Measurements from ENCODE around the gene NUCB1.

The NUCB1 gene

GRCh38 chr19:48963371-48964204 lies 63.5 kb downstream of the NUCB1 start:
- DNase-seq: peak; percentile 40

- no peak for DNase-seq
Observed at GRCh38 chr19:48964205-48965039, 64.3 kb downstream of the NUCB1 start.

DNA sequence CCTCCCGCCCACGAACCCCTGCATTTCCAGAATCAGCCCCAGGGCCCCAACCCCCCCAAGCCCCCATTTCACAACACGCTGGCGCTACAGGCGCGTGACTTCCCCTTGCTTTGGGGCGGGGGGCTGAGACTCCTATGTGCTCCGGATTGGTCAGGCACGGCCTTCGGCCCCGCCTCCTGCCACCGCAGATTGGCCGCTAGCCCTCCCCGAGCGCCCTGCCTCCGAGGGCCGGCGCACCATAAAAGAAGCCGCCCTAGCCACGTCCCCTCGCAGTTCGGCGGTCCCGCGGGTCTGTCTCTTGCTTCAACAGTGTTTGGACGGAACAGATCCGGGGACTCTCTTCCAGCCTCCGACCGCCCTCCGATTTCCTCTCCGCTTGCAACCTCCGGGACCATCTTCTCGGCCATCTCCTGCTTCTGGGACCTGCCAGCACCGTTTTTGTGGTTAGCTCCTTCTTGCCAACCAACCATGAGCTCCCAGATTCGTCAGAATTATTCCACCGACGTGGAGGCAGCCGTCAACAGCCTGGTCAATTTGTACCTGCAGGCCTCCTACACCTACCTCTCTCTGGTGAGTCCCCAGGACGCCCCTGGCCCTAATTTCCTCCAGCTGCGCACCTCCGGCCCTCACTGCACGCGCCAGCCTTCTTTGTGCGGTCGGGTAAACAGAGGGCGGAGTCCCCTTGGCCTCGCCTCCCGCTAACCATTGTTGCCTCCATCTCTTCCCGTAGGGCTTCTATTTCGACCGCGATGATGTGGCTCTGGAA lies 65.1 kb downstream of the NUCB1 start, which contains the start of gene FTL:
TSS of gene FTL (plus strand) at position 270 of the 766 bp plus-strand sequence. CDS start at position 469, 199 bp downstream.
- DNase-seq: peak; percentile 87

- peak; percentile 74 for DNase-seq
Observed at GRCh38 chr19:48965806-48966540, 65.9 kb downstream of the NUCB1 start.

- no peak for DNase-seq
Observed at GRCh38 chr19:48966541-48967345, 66.6 kb downstream of the NUCB1 start.

- no peak for DNase-seq
Observed at GRCh38 chr19:48967346-48968178, 67.5 kb downstream of the NUCB1 start.

- no peak for DNase-seq
Observed at GRCh38 chr19:48968179-48968661, 68.1 kb downstream of the NUCB1 start.

DNA sequence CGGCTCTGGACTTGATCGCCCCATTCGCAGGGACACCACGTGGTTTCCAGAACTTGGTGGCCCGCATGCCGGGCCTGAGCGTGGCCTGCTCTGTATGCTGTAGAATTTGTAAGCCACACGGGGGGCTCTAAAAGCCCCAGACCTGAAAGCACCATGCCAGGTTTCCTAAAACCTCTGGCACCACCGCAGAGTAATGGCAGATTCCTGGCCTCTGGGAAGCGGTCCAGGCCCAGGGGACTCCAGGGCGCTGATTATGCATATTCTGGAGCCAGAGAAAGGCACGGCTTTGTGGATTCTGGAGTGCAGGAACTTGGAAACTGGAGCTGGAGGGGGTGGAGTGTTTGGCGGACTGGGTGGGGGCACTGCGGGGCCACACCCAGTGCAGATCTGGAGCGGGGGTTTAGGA lies 68.7 kb downstream of the NUCB1 start:
- DNase-seq: no peak

- DNase-seq: no peak
Observed at GRCh38 chr19:48969276-48970138, 69.4 kb downstream of the NUCB1 start.

GRCh38 chr19:48970139-48970766 lies 70.1 kb downstream of the NUCB1 start:
- no peak for DNase-seq

DNA sequence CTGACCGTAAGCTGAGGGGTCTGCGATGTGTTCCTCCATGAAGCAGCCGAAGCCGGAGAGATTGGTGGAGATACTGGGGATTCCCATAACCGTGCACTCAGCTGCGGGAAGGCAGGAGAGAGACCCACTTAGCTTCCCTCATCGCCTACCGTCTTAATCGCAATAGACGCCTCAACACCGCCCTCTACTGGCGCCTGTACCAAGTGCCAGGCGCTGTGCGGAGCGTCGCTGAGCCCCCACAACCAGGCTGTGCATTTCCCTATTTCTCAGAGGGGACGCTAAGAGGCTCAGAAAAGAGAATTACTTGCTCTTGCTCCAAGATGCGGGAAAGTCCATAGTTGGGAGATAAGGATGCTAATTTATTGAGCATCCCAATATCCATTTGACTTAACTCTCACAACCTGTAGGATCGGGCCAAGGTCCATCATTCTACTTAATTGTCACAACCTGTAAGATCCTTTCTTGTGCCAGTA lies 70.8 kb downstream of the NUCB1 start:
- peak; percentile 39 for DNase-seq
